ENCODE data around the gene GNA15.

GNA15 gene

DNA sequence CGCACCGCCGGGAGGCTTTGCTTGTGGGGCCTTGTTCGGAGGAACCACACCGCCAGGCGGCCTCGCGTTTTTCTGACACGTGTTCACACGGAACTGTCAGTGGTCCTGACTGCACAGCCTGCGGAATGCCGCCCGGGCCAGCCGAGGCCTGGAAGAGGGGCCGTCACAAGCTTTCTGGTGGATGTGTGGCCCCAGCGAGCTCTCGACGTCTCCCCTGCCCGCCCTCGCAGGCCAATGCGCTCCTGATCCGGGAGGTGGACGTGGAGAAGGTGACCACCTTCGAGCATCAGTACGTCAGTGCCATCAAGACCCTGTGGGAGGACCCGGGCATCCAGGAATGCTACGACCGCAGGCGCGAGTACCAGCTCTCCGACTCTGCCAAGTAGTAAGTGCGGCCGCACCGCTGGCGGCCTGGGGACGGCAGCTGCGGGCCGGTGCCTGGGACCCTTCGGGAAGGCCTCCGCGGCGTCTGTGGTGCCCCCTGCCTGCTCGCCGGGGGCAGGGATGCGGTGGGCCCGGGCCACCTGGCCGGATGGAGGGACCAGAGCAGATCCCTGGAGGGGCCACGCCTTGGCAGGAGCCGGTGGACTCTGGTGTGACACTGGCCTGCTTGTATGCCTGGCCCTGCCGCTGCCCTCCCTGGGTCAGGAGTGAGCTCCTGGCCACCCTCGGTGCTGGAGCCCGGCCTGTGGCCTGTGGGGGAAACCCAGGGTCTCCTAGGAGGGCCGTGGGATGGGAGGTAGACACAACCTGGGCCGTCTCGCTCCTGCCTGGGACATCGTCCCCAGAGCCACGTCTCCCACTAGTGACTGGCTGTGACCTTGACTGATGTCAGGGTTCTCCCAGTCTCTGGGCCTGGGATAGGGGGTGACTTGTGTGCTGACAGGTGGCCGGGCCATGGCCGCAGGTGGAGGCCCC is 22.5 kb upstream of the GNA15 start:
- no CpG with 5 or more reads among the region's 59 CpGs for WGBS, 2 donors (ENCODE audit: extremely low coverage in 2 of 2, insufficient read length in 2 of 2, insufficient replicate concordance in 1 of 2)
- H4K8ac ChIP-seq (ENCODE audit: low read depth, low read length): no peak overlapping the region

DNA sequence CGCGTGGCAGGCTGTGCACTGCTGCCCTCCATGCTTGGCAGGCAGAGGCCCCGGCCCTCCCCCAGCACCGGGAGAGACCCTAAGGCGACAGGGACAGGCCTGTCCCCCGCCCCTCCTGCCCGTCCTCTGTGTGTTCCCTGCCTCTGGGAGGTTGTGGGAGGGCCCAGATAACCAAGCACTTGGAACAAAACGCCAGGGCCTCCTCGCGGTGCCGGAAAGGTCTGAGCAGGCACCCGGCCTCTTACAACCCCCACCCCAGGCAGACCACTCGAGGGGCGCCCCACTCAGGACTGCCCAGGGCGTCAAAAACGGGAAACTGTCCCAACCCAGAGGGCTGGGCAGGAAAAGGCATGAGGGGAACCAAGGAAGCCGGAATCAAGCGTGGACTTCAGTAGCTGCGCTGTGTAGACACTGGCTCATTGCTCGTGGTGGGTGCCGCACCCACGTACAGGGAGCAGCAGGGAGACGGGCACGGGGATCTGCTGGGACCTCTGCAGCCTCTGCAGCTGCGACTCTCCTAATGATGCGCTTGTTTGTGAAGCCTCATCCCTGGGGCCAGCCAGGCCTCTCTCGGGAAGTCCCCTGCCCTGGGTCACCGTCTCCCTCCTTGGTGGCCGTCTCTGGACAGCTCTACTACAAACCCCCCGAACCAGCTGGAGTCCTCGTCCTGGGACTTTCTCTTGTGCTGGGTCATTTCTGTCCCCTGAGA is 21.7 kb upstream of the GNA15 start:
- no peak overlapping the region for H3K9ac ChIP-seq (ENCODE audit: low read depth, low read length, poor library complexity)
- no peaks in the 10 kb centered on the region for H3K9me3 ChIP-seq (replicated peaks in 1 of 2; ENCODE audit: control insufficient read depth in 2 of 2, insufficient read depth in 1 of 2, low read depth in 1 of 2, low read length in 2 of 2)
- H2BK120ac ChIP-seq (ENCODE audit: low read depth, low read length): no peak overlapping the region
- peaks cover 0 to 8% of the 10 kb centered on the region in 2 donors for H3K4me1 ChIP-seq (ENCODE audit: control insufficient read depth in 2 of 2, insufficient read depth in 1 of 2, low read depth in 1 of 2, low read length in 2 of 2)
- no peak overlapping the region for H3K4me3 ChIP-seq (ENCODE audit: low read length in 2 of 2)
- no peak overlapping the region for H2BK15ac ChIP-seq (ENCODE audit: low read length)
- no peak overlapping the region for H2BK12ac ChIP-seq (ENCODE audit: low read length)
- WGBS, 2 donors (ENCODE audit: extremely low coverage in 2 of 2, insufficient read length in 2 of 2, insufficient replicate concordance in 1 of 2): no CpG with 5 or more reads among the region's 31 CpGs
- peaks cover 24% of the 10 kb centered on the region for H3K79me1 ChIP-seq (ENCODE audit: low read depth, low read length)
- H3K14ac ChIP-seq (ENCODE audit: low read length): no peak overlapping the region
- H3K27ac ChIP-seq (replicated peaks; ENCODE audit: low read length): no peak overlapping the region
- no peak overlapping the region for H3K4ac ChIP-seq (ENCODE audit: low read length)
- no peaks in the 10 kb centered on the region for H3K27me3 ChIP-seq (ENCODE audit: control insufficient read depth in 3 of 3, insufficient read depth in 3 of 3, low read depth in 1 of 3, low read length in 3 of 3)
- no peak for DNase-seq (ENCODE audit: low spot score)
- H4K8ac ChIP-seq (ENCODE audit: low read depth, low read length): no peak overlapping the region
- H3K18ac ChIP-seq (ENCODE audit: low read length): peak overlapping the region; percentile 28
- no peak overlapping the region for H3K4me2 ChIP-seq (ENCODE audit: insufficient read depth, low read length, poor library complexity, severe bottlenecking)
- H3K23ac ChIP-seq (ENCODE audit: low read depth, low read length, poor library complexity): no peak overlapping the region
- no peak overlapping the region for H2BK5ac ChIP-seq (ENCODE audit: low read length)
- peaks cover 3 to 14% of the 10 kb centered on the region in 2 donors for H3K36me3 ChIP-seq (replicated peaks in 1 of 2; ENCODE audit: control insufficient read depth in 2 of 2, insufficient read depth in 2 of 2, low read length in 2 of 2)
- no peak overlapping the region for H2AK5ac ChIP-seq (ENCODE audit: low read depth, low read length)
- no peak overlapping the region for H4K91ac ChIP-seq (ENCODE audit: low read depth, low read length, poor library complexity)
- H2AFZ ChIP-seq (ENCODE audit: low read length): no peak overlapping the region

More for the DNA sequence above, 22.5 kb upstream of the GNA15 start:
- DNase-seq (ENCODE audit: low spot score): no peak
- Histone ChIP-seq H3K4me1 (ENCODE audit: control insufficient read depth in 2 of 2, insufficient read depth in 1 of 2, low read depth in 1 of 2, low read length in 2 of 2) (peaks cover 0 to 10% of the 10 kb centered on the region in 2 donors), H2BK120ac (ENCODE audit: low read depth, low read length) (no peak overlapping the region), H3K4me3 (ENCODE audit: low read length in 2 of 2) (no peak overlapping the region), H2BK15ac (ENCODE audit: low read length) (no peak overlapping the region), H3K23ac (ENCODE audit: low read depth, low read length, poor library complexity) (peak overlapping the region; percentile 73), H2BK5ac (ENCODE audit: low read length) (no peak overlapping the region), H3K4me2 (ENCODE audit: insufficient read depth, low read length, poor library complexity, severe bottlenecking) (no peak overlapping the region), H3K36me3 (replicated peaks in 1 of 2; ENCODE audit: control insufficient read depth in 2 of 2, insufficient read depth in 2 of 2, low read length in 2 of 2) (peaks cover 3 to 10% of the 10 kb centered on the region in 2 donors), H3K79me1 (ENCODE audit: low read depth, low read length) (peaks cover 28% of the 10 kb centered on the region), H3K4ac (ENCODE audit: low read length) (no peak overlapping the region), H3K27me3 (ENCODE audit: control insufficient read depth in 3 of 3, insufficient read depth in 3 of 3, low read depth in 1 of 3, low read length in 3 of 3) (no peaks in the 10 kb centered on the region), H3K9me3 (replicated peaks in 1 of 2; ENCODE audit: control insufficient read depth in 2 of 2, insufficient read depth in 1 of 2, low read depth in 1 of 2, low read length in 2 of 2) (no peaks in the 10 kb centered on the region), H2AFZ (ENCODE audit: low read length) (no peak overlapping the region), H3K18ac (ENCODE audit: low read length) (peak overlapping the region; percentile 28), H3K27ac (replicated peaks; ENCODE audit: low read length) (no peak overlapping the region), H3K9ac (ENCODE audit: low read depth, low read length, poor library complexity) (peak overlapping the region; percentile 60), H4K91ac (ENCODE audit: low read depth, low read length, poor library complexity) (no peak overlapping the region), H2BK12ac (ENCODE audit: low read length) (no peak overlapping the region), H3K14ac (ENCODE audit: low read length) (peak overlapping the region; percentile 38), H2AK5ac (ENCODE audit: low read depth, low read length) (no peak overlapping the region)

DNA sequence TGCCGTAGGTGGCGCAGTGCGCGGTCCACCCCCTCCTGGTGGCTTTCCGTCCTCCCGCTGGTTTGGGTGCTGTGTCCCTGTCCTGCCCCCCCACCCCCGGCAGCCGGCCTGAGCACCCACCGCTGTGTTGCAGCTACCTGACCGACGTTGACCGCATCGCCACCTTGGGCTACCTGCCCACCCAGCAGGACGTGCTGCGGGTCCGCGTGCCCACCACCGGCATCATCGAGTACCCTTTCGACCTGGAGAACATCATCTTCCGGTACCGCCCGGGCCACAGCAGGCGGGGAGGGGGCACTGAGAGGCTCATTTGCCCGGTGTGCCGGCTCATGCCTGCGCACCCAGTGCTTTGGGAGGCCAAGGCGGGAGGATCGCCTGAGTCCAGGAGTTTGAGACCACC is 21.0 kb upstream of the GNA15 start:
- Histone ChIP-seq H2BK15ac (ENCODE audit: low read length) (no peak overlapping the region), H2BK12ac (ENCODE audit: low read length) (peak overlapping the region; percentile 3), H2BK120ac (ENCODE audit: low read depth, low read length) (no peak overlapping the region), H4K8ac (ENCODE audit: low read depth, low read length) (no peak overlapping the region), H3K9ac (ENCODE audit: low read depth, low read length, poor library complexity) (no peak overlapping the region), H3K79me1 (ENCODE audit: low read depth, low read length) (peaks cover 20% of the 10 kb centered on the region), H3K27ac (replicated peaks; ENCODE audit: low read length) (no peak overlapping the region), H2BK5ac (ENCODE audit: low read length) (peak overlapping the region; percentile 39), H4K91ac (ENCODE audit: low read depth, low read length, poor library complexity) (no peak overlapping the region), H3K14ac (ENCODE audit: low read length) (no peak overlapping the region), H3K4ac (ENCODE audit: low read length) (no peak overlapping the region), H2AK5ac (ENCODE audit: low read depth, low read length) (no peak overlapping the region), H3K18ac (ENCODE audit: low read length) (no peak overlapping the region), H2AFZ (ENCODE audit: low read length) (no peak overlapping the region), H3K27me3 (ENCODE audit: control insufficient read depth in 3 of 3, insufficient read depth in 3 of 3, low read depth in 1 of 3, low read length in 3 of 3) (no peaks in the 10 kb centered on the region), H3K4me1 (ENCODE audit: control insufficient read depth in 2 of 2, insufficient read depth in 1 of 2, low read depth in 1 of 2, low read length in 2 of 2) (peaks cover 0 to 8% of the 10 kb centered on the region in 2 donors), H3K36me3 (replicated peaks in 1 of 2; ENCODE audit: control insufficient read depth in 2 of 2, insufficient read depth in 2 of 2, low read length in 2 of 2) (peaks cover 3 to 14% of the 10 kb centered on the region in 2 donors), H3K4me3 (ENCODE audit: low read length in 2 of 2) (no peak overlapping the region), H3K9me3 (replicated peaks in 1 of 2; ENCODE audit: control insufficient read depth in 2 of 2, insufficient read depth in 1 of 2, low read depth in 1 of 2, low read length in 2 of 2) (no peaks in the 10 kb centered on the region), H3K4me2 (ENCODE audit: insufficient read depth, low read length, poor library complexity, severe bottlenecking) (no peak overlapping the region), H3K23ac (ENCODE audit: low read depth, low read length, poor library complexity) (peak overlapping the region; percentile 65)
- DNase-seq (ENCODE audit: low spot score): no peak
- no CpG with 5 or more reads among the region's 29 CpGs for WGBS, 2 donors (ENCODE audit: extremely low coverage in 2 of 2, insufficient read length in 2 of 2, insufficient replicate concordance in 1 of 2)

DNA sequence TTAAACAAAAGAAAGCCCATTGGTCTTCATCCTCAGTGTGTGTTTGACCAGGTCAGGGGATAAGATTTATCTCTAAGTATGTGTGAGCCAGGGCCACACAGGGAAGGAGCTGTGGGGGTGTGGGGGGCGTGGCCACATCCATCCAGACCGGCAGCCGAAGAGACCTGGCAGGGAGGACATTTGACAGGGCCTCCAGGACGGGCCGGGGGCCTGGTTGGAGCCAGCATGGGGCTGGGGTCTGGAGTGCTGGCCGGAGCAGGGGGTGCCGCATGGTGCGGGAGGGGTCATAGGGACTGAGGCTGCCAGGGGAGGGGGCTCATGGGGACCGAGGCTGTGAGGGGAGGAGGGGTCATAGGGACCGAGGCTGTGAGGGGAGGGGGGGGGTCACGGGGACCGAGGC is 20.4 kb upstream of the GNA15 start:
- Histone ChIP-seq H2BK12ac (ENCODE audit: low read length) (peak overlapping the region; percentile 2), H4K8ac (ENCODE audit: low read depth, low read length) (no peak overlapping the region), H4K91ac (ENCODE audit: low read depth, low read length, poor library complexity) (no peak overlapping the region), H3K23ac (ENCODE audit: low read depth, low read length, poor library complexity) (no peak overlapping the region), H3K9ac (ENCODE audit: low read depth, low read length, poor library complexity) (no peak overlapping the region), H2AK5ac (ENCODE audit: low read depth, low read length) (peak overlapping the region; percentile 19), H3K4ac (ENCODE audit: low read length) (no peak overlapping the region), H3K27me3 (ENCODE audit: control insufficient read depth in 3 of 3, insufficient read depth in 3 of 3, low read depth in 1 of 3, low read length in 3 of 3) (no peaks in the 10 kb centered on the region), H3K14ac (ENCODE audit: low read length) (no peak overlapping the region), H3K4me2 (ENCODE audit: insufficient read depth, low read length, poor library complexity, severe bottlenecking) (no peak overlapping the region), H2BK15ac (ENCODE audit: low read length) (no peak overlapping the region), H2AFZ (ENCODE audit: low read length) (no peak overlapping the region), H3K79me1 (ENCODE audit: low read depth, low read length) (peaks cover 19% of the 10 kb centered on the region), H2BK5ac (ENCODE audit: low read length) (peak overlapping the region; percentile 39), H3K4me1 (ENCODE audit: control insufficient read depth in 2 of 2, insufficient read depth in 1 of 2, low read depth in 1 of 2, low read length in 2 of 2) (peaks cover 0 to 8% of the 10 kb centered on the region in 2 donors), H3K27ac (replicated peaks; ENCODE audit: low read length) (no peak overlapping the region), H3K9me3 (replicated peaks in 1 of 2; ENCODE audit: control insufficient read depth in 2 of 2, insufficient read depth in 1 of 2, low read depth in 1 of 2, low read length in 2 of 2) (no peaks in the 10 kb centered on the region), H3K4me3 (ENCODE audit: low read length in 2 of 2) (no peak overlapping the region), H2BK120ac (ENCODE audit: low read depth, low read length) (no peak overlapping the region), H3K18ac (ENCODE audit: low read length) (peak overlapping the region; percentile 38), H3K36me3 (replicated peaks in 1 of 2; ENCODE audit: control insufficient read depth in 2 of 2, insufficient read depth in 2 of 2, low read length in 2 of 2) (peaks cover 3 to 14% of the 10 kb centered on the region in 2 donors)
- WGBS, 2 donors (ENCODE audit: extremely low coverage in 2 of 2, insufficient read length in 2 of 2, insufficient replicate concordance in 1 of 2): no CpG with 5 or more reads among the region's 12 CpGs
- DNase-seq (ENCODE audit: low spot score): no peak

Data from neuronal stem cell (in vitro differentiated cells).